Sigmoid colon (tissue), 4 donors: ENCODE measurements around the gene CTNNAL1.

Experiments
- CTCF ChIP-seq, 4 experiments: fragments of 450-650 bp in 3 of 4; fragments of 200-600 bp in 1 of 4; IDR thresholded peaks; one replicate each; pipeline ENCODE4 v1.5.1; 2016 to 2019; ENCODE audit warnings: antibody characterized with exemption in 4 of 4, mild to moderate bottlenecking in 3 of 4, moderate library complexity in 2 of 4
- EP300 ChIP-seq, 4 donors: sonication (generic); formaldehyde crosslinking; IDR thresholded peaks; one replicate each; pipeline ENCODE4 v1.6.1; 2017; ENCODE audit warnings: antibody characterized with exemption in 4 of 4
- POLR2A ChIP-seq, 2 donors: fragments of 450-650 bp; IDR thresholded peaks; one replicate each; pipeline ENCODE4 v1.6.1; 2016; ENCODE audit warnings: antibody characterized with exemption in 2 of 2, mild to moderate bottlenecking in 2 of 2, moderate library complexity in 2 of 2
- POLR2AphosphoS5 ChIP-seq, 4 donors: sonication (generic); formaldehyde crosslinking; IDR thresholded peaks; one replicate each; pipeline ENCODE4 v1.6.1; 2017; ENCODE audit warnings: antibody characterized with exemption in 4 of 4

- TF ChIP-seq CTCF (IDR thresholded peaks at IDR 0.05) (no peak), POLR2A (IDR thresholded peaks at IDR 0.05) (no peak), POLR2AphosphoS5 (IDR thresholded peaks at IDR 0.05) (no peak), EP300 (IDR thresholded peaks at IDR 0.05) (no peak)
These were observed 102.9 kb downstream of the CTNNAL1 start for GRCh38 chr9:108910402-108910801.
